Measurements from ENCODE around the gene ALX4.

Gene ALX4

GRCh38 chr11:44309478-44310205 lies at the start of gene ALX4:
ALX4 (minus strand) TSS chr11:44310139; CDS start chr11:44310062, 77 bp downstream.
- peak; percentile 60 for DNase-seq

GRCh38 chr11:44359162-44359561 lies 49.2 kb upstream of the ALX4 start:
- DNase-seq: no peak

GRCh38 chr11:44358713-44359112 lies 48.8 kb upstream of the ALX4 start:
- DNase-seq: no peak

- no peak for DNase-seq
Measured at GRCh38 chr11:44357711-44358110, 47.8 kb upstream of the ALX4 start.

GRCh38 chr11:44356351-44356750 lies 46.4 kb upstream of the ALX4 start:
- DNase-seq: no peak

- DNase-seq: no peak
Measured at GRCh38 chr11:44351898-44352498, 42.1 kb upstream of the ALX4 start.

GRCh38 chr11:44351006-44351660 lies 41.2 kb upstream of the ALX4 start:
- DNase-seq: no peak

- DNase-seq: no peak
Measured at GRCh38 chr11:44349328-44349727, 39.4 kb upstream of the ALX4 start.

- DNase-seq: no peak
Measured at GRCh38 chr11:44348721-44349120, 38.8 kb upstream of the ALX4 start.

- no peak for DNase-seq
Measured at GRCh38 chr11:44348114-44348513, 38.2 kb upstream of the ALX4 start.

- no peak for DNase-seq
Measured at GRCh38 chr11:44347538-44347937, 37.6 kb upstream of the ALX4 start.

- no peak for DNase-seq
Measured at GRCh38 chr11:44346983-44347382, 37.0 kb upstream of the ALX4 start.

GRCh38 chr11:44345781-44346180 lies 35.8 kb upstream of the ALX4 start:
- no peak for DNase-seq

GRCh38 chr11:44344921-44345320 lies 35.0 kb upstream of the ALX4 start:
- DNase-seq: no peak

- DNase-seq: no peak
Measured at GRCh38 chr11:44344423-44344820, 34.5 kb upstream of the ALX4 start.

- no peak for DNase-seq
Measured at GRCh38 chr11:44343778-44344422, 34.0 kb upstream of the ALX4 start.

GRCh38 chr11:44342616-44343015 lies 32.7 kb upstream of the ALX4 start:
- DNase-seq: no peak

- DNase-seq: no peak
Measured at GRCh38 chr11:44340656-44341055, 30.7 kb upstream of the ALX4 start.

- DNase-seq: no peak
Measured at GRCh38 chr11:44339530-44339883, 29.6 kb upstream of the ALX4 start.

GRCh38 chr11:44338698-44339529 lies 29.0 kb upstream of the ALX4 start:
- DNase-seq: no peak

- DNase-seq: no peak
Measured at GRCh38 chr11:44338026-44338425, 28.1 kb upstream of the ALX4 start.

GRCh38 chr11:44335919-44336318 lies 26.0 kb upstream of the ALX4 start:
- DNase-seq: no peak

All from NCI-H2171 (cell line).